Measurements from ENCODE around the gene HSD17B13.

DNA sequence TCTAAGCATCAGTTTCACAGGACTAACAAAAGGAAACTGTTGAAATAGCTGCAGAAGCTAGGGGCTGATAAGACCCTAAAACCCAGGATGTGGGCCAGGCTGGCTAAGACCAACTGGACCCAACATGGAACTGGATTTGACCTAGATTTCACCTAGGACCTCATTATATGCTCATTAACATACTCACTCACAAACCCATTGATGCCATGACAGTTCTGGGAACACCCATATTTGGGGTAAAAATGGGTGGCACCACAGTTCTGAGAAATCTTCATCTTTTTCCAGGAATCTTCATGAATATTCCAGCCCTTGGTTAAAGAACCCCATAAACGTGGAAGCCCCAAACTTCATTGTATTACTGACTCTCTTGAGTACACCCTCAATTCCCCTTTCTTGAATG lies 41.1 kb downstream of the HSD17B13 start:
- TF ChIP-seq, protein P1, sequence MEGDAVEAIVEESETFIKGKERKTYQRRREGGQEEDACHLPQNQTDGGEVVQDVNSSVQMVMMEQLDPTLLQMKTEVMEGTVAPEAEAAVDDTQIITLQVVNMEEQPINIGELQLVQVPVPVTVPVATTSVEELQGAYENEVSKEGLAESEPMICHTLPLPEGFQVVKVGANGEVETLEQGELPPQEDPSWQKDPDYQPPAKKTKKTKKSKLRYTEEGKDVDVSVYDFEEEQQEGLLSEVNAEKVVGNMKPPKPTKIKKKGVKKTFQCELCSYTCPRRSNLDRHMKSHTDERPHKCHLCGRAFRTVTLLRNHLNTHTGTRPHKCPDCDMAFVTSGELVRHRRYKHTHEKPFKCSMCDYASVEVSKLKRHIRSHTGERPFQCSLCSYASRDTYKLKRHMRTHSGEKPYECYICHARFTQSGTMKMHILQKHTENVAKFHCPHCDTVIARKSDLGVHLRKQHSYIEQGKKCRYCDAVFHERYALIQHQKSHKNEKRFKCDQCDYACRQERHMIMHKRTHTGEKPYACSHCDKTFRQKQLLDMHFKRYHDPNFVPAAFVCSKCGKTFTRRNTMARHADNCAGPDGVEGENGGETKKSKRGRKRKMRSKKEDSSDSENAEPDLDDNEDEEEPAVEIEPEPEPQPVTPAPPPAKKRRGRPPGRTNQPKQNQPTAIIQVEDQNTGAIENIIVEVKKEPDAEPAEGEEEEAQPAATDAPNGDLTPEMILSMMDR (IDR thresholded peaks at IDR 0.05), result no peak
- TF ChIP-seq POLR2AphosphoS5 (IDR thresholded peaks at IDR 0.05), result no peak
- no peak for TF ChIP-seq POLR2A (IDR thresholded peaks at IDR 0.05)
